HepG2 (cell line): ENCODE results near the gene HPCAL1. TPM values are rescaled to one million over a fixed set of nuclear protein-coding genes. Genes with fewer than 3 reads are reported as not detected.

ENCODE experiments used
- AKAP8 ChIP-seq: sonication (generic); formaldehyde crosslinking; IDR thresholded peaks from 2 replicates; pipeline ENCODE4 v1.5.1; 2020; ENCODE audit warnings: mild to moderate bottlenecking, missing genetic modification reagents
- HMGXB3 ChIP-seq: sonication (generic); formaldehyde crosslinking; IDR thresholded peaks from 2 replicates; pipeline ENCODE4 v1.4.0; 2020; ENCODE audit warnings: missing genetic modification reagents, borderline replicate concordance
- MIER3 ChIP-seq: IDR thresholded peaks from 2 replicates; pipeline ENCODE4 v1.6.1; 2016; ENCODE audit warnings: missing compliant biosample characterization, borderline replicate concordance
- NFRKB ChIP-seq: fragments of 450-650 bp; IDR thresholded peaks from 2 replicates; pipeline ENCODE4 v1.6.1; 2017
- NR3C1 ChIP-seq: sonication (generic); formaldehyde crosslinking; IDR thresholded peaks from 2 replicates; pipeline ENCODE4 v1.4.0; 2020; ENCODE audit warnings: missing genetic modification reagents
- RARG ChIP-seq: sonication (generic); formaldehyde crosslinking; IDR thresholded peaks from 2 replicates; pipeline ENCODE4 v1.4.0; 2020; ENCODE audit warnings: low read depth, mild to moderate bottlenecking, missing genetic modification reagents
- SIN3A ChIP-seq: IDR thresholded peaks from 2 replicates; pipeline ENCODE4 v1.6.1; 2011; ENCODE audit warnings: low read depth, mild to moderate bottlenecking, control low read depth, low read length, borderline replicate concordance
- SRSF1 ChIP-seq: fragments of 200-400 bp; formaldehyde crosslinking; optimal IDR thresholded peaks from 2 replicates; pipeline ENCODE3; 2017; ENCODE audit warnings: mild to moderate bottlenecking, low read depth, low read length, moderate library complexity
- THRA ChIP-seq: sonication (generic); formaldehyde crosslinking; IDR thresholded peaks from 2 replicates; pipeline ENCODE4 v1.4.0; 2020; ENCODE audit warnings: missing genetic modification reagents, borderline replicate concordance
- ZBTB39 ChIP-seq: sonication (generic); formaldehyde crosslinking; IDR thresholded peaks from 2 replicates; pipeline ENCODE4 v1.5.0; 2020; ENCODE audit warnings: missing genetic modification reagents
- ZNF20 ChIP-seq: sonication (generic); formaldehyde crosslinking; IDR thresholded peaks from 2 replicates; pipeline ENCODE4 v1.4.0; 2020; ENCODE audit warnings: mild to moderate bottlenecking, moderate library complexity, missing genetic modification reagents
- ZNF354B ChIP-seq: sonication (generic); formaldehyde crosslinking; IDR thresholded peaks from 2 replicates; pipeline ENCODE4 v1.8.0; 2022; ENCODE audit warnings: mild to moderate bottlenecking, missing genetic modification reagents
- ZNF570 ChIP-seq: sonication (generic); formaldehyde crosslinking; IDR thresholded peaks from 2 replicates; pipeline ENCODE4 v1.4.0; 2020; ENCODE audit warnings: mild to moderate bottlenecking, missing genetic modification reagents, borderline replicate concordance
- ZNF598 ChIP-seq: sonication (generic); formaldehyde crosslinking; IDR thresholded peaks from 2 replicates; pipeline ENCODE4 v1.5.1; 2020; ENCODE audit warnings: mild to moderate bottlenecking, missing genetic modification reagents, borderline replicate concordance
- ZNF891 ChIP-seq: sonication (generic); formaldehyde crosslinking; IDR thresholded peaks from 2 replicates; pipeline ENCODE4 v1.5.0; 2020; ENCODE audit warnings: mild to moderate bottlenecking, missing genetic modification reagents
- ZSCAN21 ChIP-seq: sonication (generic); formaldehyde crosslinking; IDR thresholded peaks from 2 replicates; pipeline ENCODE4 v1.8.0; 2022; ENCODE audit warnings: mild to moderate bottlenecking, missing genetic modification reagents, moderate library complexity, borderline replicate concordance
- polyA plus RNA-seq, 8 experiments: library from polyadenylated mRNA; depleted of rRNA in 3 of 8; stranded (reverse) in 7 of 8; unstranded in 1 of 8; fragments of >200 nt; fragmentation: Illumina TruSeq in 4 of 8; extraction: Trizol in 4 of 8; gene quantifications; 2 replicates each; pipeline versions ENCODE4 v1.2.1 to v1.2.3, GENCODE V29; 2011 to 2016; ENCODE audit warnings: low read depth in 4 of 8, missing spikeins in 1 of 8, mixed read lengths in 1 of 8; ENCODE audit not compliant: insufficient read depth in 1 of 8
- total RNA-seq, 5 experiments: library from RNA; depleted of rRNA; stranded (reverse); fragments of >200 nt; fragmentation: Illumina TruSeq; extraction: Trizol; gene quantifications; 2 replicates each; pipeline ENCODE4 v1.2.3, GENCODE V29; 2016; ENCODE audit warnings: low read depth in 1 of 5
- TF ChIP-seq, protein P1 (sequence below): fragments of 450-650 bp; IDR thresholded peaks from 2 replicates; pipeline ENCODE4 v1.6.1; 2017; ENCODE audit warnings: mild to moderate bottlenecking

HPCAL1 gene
- total and polyA plus RNA-seq, 2 of the 13 experiments (the other 11 are each of a cell fraction or from before 2014, with no cell fraction given) = 29.5 to 29.9 TPM

DNA sequence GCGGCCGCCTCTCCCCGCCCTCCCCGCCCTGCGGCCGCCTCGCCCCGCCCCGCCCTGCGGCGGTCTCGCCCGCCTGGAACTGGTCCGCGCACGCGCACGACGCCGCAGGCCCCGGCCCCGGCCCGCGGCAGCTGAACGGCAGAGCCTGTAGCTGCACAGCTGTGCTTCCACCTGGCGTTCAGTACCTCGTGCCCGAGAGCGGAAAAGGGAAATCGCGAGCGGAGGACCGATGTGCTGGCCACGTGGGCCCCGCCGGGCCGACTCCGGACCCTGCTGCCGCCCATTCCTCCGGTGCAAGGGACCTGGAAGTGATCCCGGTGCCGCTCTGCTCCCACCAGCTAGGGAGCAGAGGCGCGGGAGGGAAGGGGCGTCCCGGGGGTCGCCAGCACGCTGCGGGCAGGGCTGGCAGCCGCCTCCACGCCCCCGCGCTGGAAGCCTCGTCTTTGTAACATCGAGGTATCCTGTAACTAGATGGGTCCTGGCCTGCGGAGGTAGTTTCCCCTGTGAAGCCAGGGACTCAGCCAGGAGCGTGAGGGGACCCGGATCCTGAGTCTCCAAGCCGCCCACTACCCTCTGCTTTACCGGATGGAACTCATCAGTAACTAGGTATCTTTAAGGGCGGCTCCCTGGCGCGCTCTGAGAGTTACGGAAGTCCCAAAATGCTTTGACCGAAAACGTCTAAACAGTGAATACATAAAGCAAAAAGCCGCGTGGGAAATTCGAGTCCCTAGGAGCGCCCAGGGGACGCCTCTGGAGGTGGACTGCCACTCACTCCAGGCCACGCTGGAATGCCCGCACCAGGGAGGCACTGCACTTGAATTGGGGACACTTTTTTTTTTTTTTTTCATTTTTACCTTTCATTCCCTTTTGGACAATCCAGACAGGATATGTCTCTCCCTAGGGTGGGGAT is 146.1 kb downstream of the HPCAL1 start (continued):
- TF ChIP-seq, protein P1, sequence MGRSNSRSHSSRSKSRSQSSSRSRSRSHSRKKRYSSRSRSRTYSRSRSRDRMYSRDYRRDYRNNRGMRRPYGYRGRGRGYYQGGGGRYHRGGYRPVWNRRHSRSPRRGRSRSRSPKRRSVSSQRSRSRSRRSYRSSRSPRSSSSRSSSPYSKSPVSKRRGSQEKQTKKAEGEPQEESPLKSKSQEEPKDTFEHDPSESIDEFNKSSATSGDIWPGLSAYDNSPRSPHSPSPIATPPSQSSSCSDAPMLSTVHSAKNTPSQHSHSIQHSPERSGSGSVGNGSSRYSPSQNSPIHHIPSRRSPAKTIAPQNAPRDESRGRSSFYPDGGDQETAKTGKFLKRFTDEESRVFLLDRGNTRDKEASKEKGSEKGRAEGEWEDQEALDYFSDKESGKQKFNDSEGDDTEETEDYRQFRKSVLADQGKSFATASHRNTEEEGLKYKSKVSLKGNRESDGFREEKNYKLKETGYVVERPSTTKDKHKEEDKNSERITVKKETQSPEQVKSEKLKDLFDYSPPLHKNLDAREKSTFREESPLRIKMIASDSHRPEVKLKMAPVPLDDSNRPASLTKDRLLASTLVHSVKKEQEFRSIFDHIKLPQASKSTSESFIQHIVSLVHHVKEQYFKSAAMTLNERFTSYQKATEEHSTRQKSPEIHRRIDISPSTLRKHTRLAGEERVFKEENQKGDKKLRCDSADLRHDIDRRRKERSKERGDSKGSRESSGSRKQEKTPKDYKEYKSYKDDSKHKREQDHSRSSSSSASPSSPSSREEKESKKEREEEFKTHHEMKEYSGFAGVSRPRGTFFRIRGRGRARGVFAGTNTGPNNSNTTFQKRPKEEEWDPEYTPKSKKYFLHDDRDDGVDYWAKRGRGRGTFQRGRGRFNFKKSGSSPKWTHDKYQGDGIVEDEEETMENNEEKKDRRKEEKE = no peak
- TF ChIP-seq AKAP8 (CRISPR knock-in tag) = peak; percentile 93
- TF ChIP-seq SIN3A = peak; percentile 76; the same call in 1 of the 2 replicates
- TF ChIP-seq HMGXB3 (CRISPR knock-in tag) = peak; percentile 93; the same call in 1 of the 2 replicates
- no peak for TF ChIP-seq NR3C1 (CRISPR knock-in tag)
- peak; percentile 99 for TF ChIP-seq ZNF598 (CRISPR knock-in tag)
- TF ChIP-seq ZNF570 (CRISPR knock-in tag) = peak; percentile 99; the same call in 1 of the 2 replicates
- TF ChIP-seq ZSCAN21 (CRISPR knock-in tag) = peak; percentile 100
- peak; percentile 84; the same call in 1 of the 2 replicates for TF ChIP-seq MIER3 (CRISPR knock-in tag)
- TF ChIP-seq ZNF354B (CRISPR knock-in tag) = peak; percentile 99
- peak; percentile 81; the same call in 1 of the 2 replicates for TF ChIP-seq RARG
- peak; percentile 78; the same call in 1 of the 2 replicates for TF ChIP-seq ZNF20 (CRISPR knock-in tag)
- peak; percentile 98 for TF ChIP-seq ZNF891 (CRISPR knock-in tag)
- TF ChIP-seq THRA (CRISPR knock-in tag) = peak; percentile 87
- no peak for TF ChIP-seq SRSF1
- no peak for TF ChIP-seq NFRKB
- TF ChIP-seq ZBTB39 = peak; percentile 95
